WTC11 (cell line): ENCODE data around the gene FKBP4.

Experiments
- CTCF ChIP-seq: fragments of 200-600 bp; IDR thresholded peaks from 2 replicates; pipeline ENCODE4 v1.8.0; 2022; ENCODE audit warnings: antibody characterized with exemption
- E2F4 ChIP-seq: sonication (generic); formaldehyde crosslinking; IDR thresholded peaks from 2 replicates; pipeline ENCODE4 v1.8.1; 2022; ENCODE audit warnings: low read depth, mild to moderate bottlenecking, moderate library complexity, missing genetic modification reagents, borderline replicate concordance
- PREB ChIP-seq: sonication (generic); formaldehyde crosslinking; IDR thresholded peaks from 2 replicates; pipeline ENCODE4 v1.8.1; 2022; ENCODE audit warnings: mild to moderate bottlenecking, missing genetic modification reagents, moderate library complexity, borderline replicate concordance

GRCh38 chr12:2795291-2796186 lies 769 bp downstream of the FKBP4 start:
- TF ChIP-seq E2F4 (CRISPR knock-in tag) (no peak), PREB (CRISPR knock-in tag) (no peak), CTCF (no peak)
